ENCODE results near the gene CCNG2.

CCNG2 gene

GRCh38 chr4:77209012-77209411 is 52.0 kb downstream of the CCNG2 start:
- no peaks in the 10 kb centered on the region for H3K4me1 ChIP-seq (ENCODE audit: control insufficient read depth in 1 of 2, insufficient read depth in 1 of 2, low read depth in 1 of 2, low read length in 1 of 2)
- H3K27me3 ChIP-seq = no peaks in the 10 kb centered on the region
- no peaks in the 10 kb centered on the region for H3K9me3 ChIP-seq
- TF ChIP-seq, protein P1, sequence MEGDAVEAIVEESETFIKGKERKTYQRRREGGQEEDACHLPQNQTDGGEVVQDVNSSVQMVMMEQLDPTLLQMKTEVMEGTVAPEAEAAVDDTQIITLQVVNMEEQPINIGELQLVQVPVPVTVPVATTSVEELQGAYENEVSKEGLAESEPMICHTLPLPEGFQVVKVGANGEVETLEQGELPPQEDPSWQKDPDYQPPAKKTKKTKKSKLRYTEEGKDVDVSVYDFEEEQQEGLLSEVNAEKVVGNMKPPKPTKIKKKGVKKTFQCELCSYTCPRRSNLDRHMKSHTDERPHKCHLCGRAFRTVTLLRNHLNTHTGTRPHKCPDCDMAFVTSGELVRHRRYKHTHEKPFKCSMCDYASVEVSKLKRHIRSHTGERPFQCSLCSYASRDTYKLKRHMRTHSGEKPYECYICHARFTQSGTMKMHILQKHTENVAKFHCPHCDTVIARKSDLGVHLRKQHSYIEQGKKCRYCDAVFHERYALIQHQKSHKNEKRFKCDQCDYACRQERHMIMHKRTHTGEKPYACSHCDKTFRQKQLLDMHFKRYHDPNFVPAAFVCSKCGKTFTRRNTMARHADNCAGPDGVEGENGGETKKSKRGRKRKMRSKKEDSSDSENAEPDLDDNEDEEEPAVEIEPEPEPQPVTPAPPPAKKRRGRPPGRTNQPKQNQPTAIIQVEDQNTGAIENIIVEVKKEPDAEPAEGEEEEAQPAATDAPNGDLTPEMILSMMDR (IDR thresholded peaks at IDR 0.05) = no peak
- H3K36me3 ChIP-seq = no peaks in the 10 kb centered on the region
- no peak overlapping the region for H3K4me3 ChIP-seq (ENCODE audit: low read depth in 1 of 2, low read length in 1 of 2)
- no peak overlapping the region for H3K27ac ChIP-seq

GRCh38 chr4:77209936-77210335 is 52.9 kb downstream of the CCNG2 start:
- TF ChIP-seq, protein P1 (IDR thresholded peaks at IDR 0.05) = no peak
- Histone ChIP-seq H3K9me3 (no peaks in the 10 kb centered on the region), H3K4me1 (ENCODE audit: control insufficient read depth in 1 of 2, insufficient read depth in 1 of 2, low read depth in 1 of 2, low read length in 1 of 2) (no peaks in the 10 kb centered on the region), H3K27me3 (no peaks in the 10 kb centered on the region), H3K4me3 (ENCODE audit: low read depth in 1 of 2, low read length in 1 of 2) (no peak overlapping the region), H3K27ac (no peak overlapping the region), H3K36me3 (no peaks in the 10 kb centered on the region)

GRCh38 chr4:77215107-77215506 is 58.1 kb downstream of the CCNG2 start:
- H3K9me3 ChIP-seq = no peaks in the 10 kb centered on the region
- H3K4me1 ChIP-seq (ENCODE audit: control insufficient read depth in 1 of 2, insufficient read depth in 1 of 2, low read depth in 1 of 2, low read length in 1 of 2) = no peaks in the 10 kb centered on the region
- no peak overlapping the region for H3K27ac ChIP-seq
- no peaks in the 10 kb centered on the region for H3K27me3 ChIP-seq
- TF ChIP-seq, protein P1 (IDR thresholded peaks at IDR 0.05) = no peak
- no peak overlapping the region for H3K4me3 ChIP-seq (ENCODE audit: low read depth in 1 of 2, low read length in 1 of 2)
- no peaks in the 10 kb centered on the region for H3K36me3 ChIP-seq

- H3K27ac ChIP-seq = no peak overlapping the region
- no peaks in the 10 kb centered on the region for H3K36me3 ChIP-seq
- no peaks in the 10 kb centered on the region for H3K4me1 ChIP-seq (ENCODE audit: control insufficient read depth in 1 of 2, insufficient read depth in 1 of 2, low read depth in 1 of 2, low read length in 1 of 2)
- TF ChIP-seq, protein P1 (IDR thresholded peaks at IDR 0.05) = no peak
- H3K9me3 ChIP-seq = no peaks in the 10 kb centered on the region
- no peak overlapping the region for H3K4me3 ChIP-seq (ENCODE audit: low read depth in 1 of 2, low read length in 1 of 2)
- no peaks in the 10 kb centered on the region for H3K27me3 ChIP-seq
These were observed 60.5 kb downstream of the CCNG2 start for GRCh38 chr4:77217526-77217925.

DNA sequence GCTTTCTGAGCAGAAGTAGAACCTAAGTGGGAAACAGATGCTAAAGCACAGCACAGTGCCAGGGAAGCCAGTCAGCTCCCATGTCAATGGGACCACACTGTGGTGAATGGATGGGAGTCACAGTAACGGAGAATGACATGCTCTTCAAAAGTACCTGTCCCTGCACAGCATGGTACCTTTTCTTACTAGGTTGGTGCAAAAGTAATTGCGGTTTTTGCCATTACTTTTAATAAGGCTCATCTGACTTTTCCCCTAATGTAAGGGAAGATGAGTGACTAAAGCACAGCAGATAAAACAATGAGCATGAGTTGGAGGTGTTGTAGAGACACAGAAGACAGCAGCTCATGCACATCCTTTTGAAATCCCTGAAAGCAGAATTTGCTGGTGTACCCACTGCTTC is 62.3 kb downstream of the CCNG2 start:
- H3K36me3 ChIP-seq = no peaks in the 10 kb centered on the region
- no peaks in the 10 kb centered on the region for H3K9me3 ChIP-seq
- H3K4me1 ChIP-seq (ENCODE audit: control insufficient read depth in 1 of 2, insufficient read depth in 1 of 2, low read depth in 1 of 2, low read length in 1 of 2) = no peaks in the 10 kb centered on the region
- H3K4me3 ChIP-seq (ENCODE audit: low read depth in 1 of 2, low read length in 1 of 2) = no peak overlapping the region
- TF ChIP-seq, protein P1 (IDR thresholded peaks at IDR 0.05) = no peak
- H3K27me3 ChIP-seq = no peaks in the 10 kb centered on the region
- no peak overlapping the region for H3K27ac ChIP-seq
